GM18951 (cell line): Measurements from ENCODE around the gene TMEM204.

ENCODE experiments used
- POLR2A ChIP-seq: IDR thresholded peaks from 4 replicates; pipeline ENCODE4 v1.6.1; 2011; ENCODE audit warnings: mild to moderate bottlenecking; ENCODE audit not compliant: insufficient read length, insufficient read depth; ENCODE audit errors: extremely low read depth
- in situ Hi-C: fragments of 300-500 bp; cut with MboI; formaldehyde crosslinking; loops from one replicate; pipeline ENCODE4 v1.12.0; 2022; ENCODE audit warnings: low sequenced_read_pairs, mixed read lengths, inconsistent platforms; ENCODE audit not compliant: unreplicated experiment

TMEM204 gene

DNA sequence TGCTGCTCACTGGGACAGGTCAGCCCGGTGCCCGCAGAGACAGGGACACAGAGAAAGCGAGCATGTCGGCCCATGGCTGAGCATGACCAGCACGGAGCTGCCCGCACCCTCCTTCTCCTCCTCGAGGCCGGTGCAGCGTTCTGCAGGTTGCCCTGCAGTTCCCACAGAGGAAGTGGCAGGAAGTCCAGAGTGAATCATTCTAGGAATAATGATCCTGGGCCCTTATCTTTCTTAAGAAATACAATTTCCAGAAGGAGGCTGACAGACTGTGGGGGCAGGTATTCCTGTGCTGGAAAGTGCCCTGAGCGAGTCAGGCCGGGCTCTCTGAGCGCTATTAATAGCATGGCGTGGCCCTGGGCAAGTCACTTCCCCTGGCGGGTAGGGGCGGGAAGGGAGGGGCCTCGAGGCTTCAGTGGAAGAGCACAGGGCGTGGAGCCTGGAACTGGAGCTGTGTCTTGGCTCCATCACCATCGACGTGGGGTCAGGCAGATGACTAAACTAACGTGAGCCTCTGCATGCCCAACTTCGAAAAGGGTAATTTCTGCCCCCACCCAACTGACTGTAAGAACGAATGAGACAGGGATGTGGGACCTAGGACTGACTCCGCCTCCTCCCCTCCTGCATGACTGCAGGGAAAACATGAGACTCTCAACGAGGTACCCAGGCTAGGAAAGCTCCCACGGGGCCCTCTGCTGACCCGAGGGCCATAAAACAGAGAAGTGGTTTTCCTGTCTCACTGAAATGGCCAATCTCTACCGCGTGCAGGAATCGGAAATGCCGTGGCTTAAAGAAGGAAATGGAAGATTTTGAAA is 9.8 kb downstream of the TMEM204 start:
- no peak for TF ChIP-seq POLR2A
- in situ Hi-C loops = no loop called here

DNA sequence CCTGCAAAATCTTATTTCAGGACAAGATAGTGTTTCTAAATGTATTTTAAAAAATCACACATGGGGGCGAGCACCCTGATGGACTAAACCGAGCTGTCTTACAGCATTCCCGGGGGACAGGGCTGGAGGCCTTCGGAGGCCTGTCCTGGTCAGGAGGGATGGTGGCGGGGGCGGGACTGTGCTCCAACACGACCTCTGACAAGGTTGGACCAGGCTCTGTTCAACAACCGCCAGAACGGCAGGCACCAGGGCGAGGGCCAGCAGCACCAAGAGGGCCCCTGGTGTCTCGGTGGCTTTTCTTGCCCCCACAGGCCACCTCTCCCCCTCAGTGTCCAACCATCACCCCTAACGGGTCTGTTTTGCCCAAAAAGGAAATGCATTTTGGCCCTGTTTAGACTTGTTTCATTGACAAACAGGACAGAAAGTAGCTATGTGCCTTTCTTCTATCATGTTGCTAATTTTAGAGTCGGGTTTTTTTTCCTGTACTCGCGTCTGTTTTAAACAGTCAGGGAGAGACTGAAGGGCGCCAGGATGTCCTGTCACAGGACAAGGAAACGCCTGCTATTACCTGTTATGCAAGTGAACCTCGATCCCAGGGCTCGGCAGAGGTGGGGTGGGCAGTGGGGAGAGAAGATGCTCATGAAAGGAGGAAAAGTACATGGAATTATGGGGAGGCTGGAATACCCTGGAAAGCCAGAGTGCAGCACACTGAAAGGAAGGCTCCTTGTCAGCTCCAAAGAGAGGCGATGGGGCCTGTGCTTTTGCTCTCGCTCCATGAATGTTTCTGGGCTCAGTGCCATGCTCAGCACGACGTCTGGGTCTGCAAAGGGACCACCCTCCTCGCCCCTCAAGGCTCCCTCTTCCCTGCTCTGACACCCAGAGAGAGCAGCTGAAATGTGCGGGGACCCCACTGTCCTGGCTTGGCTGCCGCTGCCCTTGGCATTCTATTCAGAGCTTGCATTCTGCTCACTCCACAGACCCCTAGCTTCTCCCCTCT is 11.9 kb downstream of the TMEM204 start:
- no peak for TF ChIP-seq POLR2A
- in situ Hi-C loops = no loop called here

DNA sequence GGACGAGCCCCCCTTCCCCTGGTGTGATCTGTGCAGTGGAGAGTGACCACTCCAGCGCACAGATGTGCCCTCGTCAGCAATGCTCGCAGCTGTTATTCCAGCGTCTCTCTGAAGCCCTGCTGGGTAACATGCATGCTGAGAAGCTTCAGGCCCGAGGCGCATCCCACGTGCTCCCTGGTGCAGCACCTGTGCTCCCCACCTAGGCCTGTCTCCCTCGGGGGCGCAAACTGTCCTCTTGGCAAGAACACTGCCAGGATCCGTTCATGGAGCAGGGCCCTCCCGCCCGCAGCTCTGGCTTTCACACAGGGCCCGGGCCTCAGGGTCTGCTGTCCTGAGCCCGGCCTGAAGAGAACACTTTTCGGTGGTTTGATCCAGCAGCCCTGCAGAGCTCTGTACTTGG is 13.0 kb downstream of the TMEM204 start:
- in situ Hi-C loops = no loop called here
- no peak for TF ChIP-seq POLR2A

DNA sequence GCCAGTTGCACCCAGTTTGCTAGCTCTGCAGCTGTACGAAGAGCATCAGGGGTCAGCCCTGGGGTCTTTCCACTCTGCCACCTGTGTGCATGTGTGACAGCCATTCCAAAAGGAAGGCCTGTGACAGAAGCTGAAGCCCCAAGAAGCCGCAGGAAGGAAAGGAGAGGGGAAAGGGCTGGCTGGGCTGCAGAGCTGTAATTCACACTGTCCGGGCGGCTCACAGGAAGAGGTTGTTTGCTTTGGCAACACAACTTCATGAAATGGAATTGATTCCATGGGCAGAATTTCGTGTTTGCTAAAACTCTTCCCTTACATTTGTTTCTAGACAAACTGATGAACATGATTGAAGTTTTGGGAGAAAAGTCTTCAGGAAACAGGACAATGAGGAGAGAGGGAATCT is 14.8 kb downstream of the TMEM204 start:
- in situ Hi-C loops = no loop called here
- TF ChIP-seq POLR2A = no peak

DNA sequence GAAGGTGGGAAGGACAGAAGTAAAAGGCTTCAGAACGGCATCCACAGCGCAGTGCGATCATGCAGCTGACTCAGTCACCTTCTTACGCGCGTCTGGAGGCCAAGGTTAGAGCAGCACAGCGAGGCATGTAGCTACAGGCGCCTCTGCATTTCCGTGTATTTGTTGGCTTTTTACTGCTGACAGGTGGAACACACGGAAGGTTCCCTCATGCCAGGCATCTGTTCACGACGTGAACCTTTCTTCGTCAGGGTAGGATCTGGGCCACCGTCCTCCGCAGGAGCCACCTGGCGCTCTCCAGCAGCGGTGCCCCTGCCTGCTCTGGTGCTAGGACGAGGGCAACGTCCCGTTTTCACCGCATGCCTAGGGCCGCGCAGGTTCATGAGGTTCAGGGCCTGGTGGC is 15.3 kb downstream of the TMEM204 start:
- no peak for TF ChIP-seq POLR2A
- in situ Hi-C loops = no loop called here

DNA sequence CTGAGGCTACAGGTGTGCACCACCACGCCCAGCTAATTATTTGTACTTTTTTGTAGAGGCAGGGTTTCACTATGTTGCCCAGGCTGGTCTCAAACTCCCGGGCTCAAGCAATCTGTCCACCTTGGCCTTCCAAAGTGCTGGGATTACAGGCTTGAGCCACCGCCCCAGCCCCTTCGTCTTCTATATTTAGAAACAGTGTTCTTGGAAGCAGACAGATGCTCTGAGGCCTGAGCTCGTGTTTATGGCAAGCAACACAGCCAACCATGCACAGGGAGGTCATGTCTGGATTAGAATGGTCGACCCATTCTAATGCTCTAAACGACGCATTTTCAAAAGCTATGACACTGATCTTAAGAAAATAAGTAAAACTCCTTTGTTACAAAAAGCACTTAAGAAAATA is 16.6 kb downstream of the TMEM204 start:
- in situ Hi-C loops = no loop called here
- TF ChIP-seq POLR2A = no peak

DNA sequence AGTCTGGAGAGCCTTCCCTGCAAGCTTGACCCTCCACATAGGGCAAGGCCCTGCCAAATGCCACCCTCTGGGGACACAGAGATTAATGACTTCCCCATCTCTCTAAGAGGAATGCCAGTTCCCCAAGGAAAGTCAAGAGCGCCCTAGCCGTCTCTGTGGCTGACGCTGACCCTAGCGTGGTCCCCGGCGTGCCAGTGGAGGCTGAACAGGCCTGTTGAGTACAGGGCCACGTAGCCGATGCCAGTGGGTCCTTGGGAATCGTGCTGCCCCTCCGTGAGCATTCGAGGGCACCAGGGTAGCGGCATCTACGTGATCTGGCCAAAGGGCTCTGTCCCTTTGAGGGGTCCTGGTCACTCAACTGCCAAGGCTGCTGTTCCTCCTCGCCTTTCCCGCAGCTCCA is 17.2 kb downstream of the TMEM204 start:
- TF ChIP-seq POLR2A = no peak
- in situ Hi-C loops = no loop called here

DNA sequence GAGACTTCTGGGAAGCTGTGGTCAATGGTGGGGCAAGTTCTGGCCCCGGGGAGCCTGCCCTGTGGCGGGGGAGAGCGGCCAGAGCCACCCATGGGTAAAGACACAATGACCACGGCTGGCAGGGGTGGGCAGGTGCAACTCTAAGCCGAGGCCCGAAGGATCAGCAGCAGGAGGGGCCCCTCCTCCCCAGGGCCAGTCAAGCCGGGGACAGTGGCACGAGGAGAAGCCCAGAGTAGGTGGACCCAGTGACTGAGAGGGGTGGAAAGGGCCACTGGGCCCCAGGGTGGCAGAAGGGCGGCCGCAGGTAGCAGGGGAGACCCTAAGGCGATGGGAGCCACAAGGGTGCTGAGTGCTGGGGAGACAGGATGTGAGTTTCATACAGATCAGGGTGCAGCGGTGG is 17.7 kb downstream of the TMEM204 start:
- in situ Hi-C loops = no loop called here

DNA sequence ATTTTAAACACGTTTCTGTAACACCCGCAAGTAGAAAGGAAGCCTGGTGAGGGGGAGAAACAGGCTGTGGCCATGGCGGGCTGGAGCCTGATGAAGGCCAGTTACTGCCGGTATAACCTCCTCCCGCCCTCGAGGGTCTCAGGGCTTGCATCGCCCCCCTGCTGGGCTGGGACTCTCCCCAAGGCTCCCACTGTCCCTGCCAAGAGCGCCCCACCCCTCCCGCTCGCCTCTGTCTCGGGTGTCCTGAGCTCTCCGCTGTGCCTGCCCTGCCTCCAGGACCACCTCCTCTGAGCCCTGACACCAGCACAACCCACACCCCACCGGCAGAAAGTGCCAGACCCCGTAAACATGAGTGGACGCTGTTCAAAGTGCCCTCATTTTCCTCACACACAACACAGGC is 18.7 kb downstream of the TMEM204 start:
- in situ Hi-C loops = no loop called here
- TF ChIP-seq POLR2A = no peak

More for the DNA sequence above, 17.7 kb downstream of the TMEM204 start:
- no peak for TF ChIP-seq POLR2A

DNA sequence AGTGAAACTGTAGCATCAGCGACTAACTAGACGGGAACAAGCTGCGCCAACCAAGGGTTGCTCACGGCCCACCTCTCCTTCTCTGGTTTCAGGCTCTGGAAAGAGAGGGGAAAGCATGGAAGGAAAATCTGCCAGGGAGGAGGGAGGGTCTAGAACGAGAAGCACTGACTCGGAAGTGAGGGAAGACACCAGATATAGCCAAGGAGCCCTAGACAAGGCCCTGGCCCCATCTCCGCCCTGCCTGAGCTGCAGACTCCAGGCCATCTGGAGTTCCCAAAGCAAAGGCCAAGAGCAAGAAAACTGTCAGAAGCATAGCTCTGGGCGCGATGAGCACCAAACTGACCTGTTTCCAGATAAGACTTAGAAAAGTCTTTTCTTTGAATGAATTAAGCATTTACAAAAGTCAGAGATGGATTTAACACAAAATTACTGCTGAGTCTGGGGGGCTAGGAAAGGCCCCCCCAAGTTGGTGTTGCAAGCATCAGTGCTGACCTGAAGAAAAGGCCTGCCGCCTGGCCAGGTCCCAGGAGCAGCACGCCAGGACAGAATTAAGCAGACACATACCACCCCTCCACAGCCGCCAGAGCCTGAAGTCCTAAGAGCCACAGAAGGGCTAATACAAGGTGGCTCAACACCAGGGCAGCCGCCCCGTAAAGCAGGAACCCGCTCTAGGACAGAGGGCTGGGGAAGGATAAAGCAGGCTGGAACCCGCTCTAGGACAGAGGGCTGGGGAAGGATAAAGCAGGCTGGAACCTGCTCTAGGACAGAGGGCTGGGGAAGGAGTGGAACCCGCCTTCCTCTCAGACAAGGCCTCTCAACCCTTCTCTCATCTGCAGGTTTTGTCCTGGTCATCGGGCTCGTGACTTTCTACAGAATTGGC is 20.7 kb downstream of the TMEM204 start:
- no peak for TF ChIP-seq POLR2A
- in situ Hi-C loops = no loop called here

DNA sequence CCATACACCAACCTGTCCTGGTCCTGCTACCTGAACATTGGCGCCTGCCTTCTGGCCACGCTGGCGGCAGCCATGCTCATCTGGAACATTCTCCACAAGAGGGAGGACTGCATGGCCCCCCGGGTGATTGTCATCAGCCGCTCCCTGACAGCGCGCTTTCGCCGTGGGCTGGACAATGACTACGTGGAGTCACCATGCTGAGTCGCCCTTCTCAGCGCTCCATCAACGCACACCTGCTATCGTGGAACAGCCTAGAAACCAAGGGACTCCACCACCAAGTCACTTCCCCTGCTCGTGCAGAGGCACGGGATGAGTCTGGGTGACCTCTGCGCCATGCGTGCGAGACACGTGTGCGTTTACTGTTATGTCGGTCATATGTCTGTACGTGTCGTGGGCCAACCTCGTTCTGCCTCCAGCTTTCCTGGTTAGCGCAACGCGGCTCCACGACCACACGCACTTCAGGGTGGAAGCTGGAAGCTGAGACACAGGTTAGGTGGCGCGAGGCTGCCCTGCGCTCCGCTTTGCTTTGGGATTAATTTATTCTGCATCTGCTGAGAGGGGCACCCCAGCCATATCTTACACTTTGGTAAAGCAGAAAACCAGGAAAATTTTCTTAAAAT is 21.5 kb downstream of the TMEM204 start:
- TF ChIP-seq POLR2A = no peak
- in situ Hi-C loops = no loop called here

DNA sequence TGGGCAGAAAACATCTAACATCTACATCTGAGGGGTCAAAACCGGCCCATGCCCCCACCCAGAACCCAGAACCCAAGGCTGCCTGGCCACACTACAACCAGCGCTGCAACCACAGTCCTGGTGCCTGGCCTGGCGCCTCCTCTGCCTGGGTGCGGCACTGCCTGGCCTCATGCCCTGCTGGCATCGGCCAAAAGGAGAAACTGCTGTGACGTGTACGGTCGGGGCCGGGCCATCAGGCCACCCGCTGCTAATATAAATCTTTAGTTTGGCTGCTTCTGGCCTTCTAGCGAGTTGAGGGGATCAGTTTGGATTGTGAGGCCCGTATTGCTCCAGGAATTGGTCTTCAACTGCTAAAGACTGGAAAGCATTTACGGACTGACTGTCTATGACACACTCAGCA is 22.8 kb downstream of the TMEM204 start:
- in situ Hi-C loops = no loop called here

DNA sequence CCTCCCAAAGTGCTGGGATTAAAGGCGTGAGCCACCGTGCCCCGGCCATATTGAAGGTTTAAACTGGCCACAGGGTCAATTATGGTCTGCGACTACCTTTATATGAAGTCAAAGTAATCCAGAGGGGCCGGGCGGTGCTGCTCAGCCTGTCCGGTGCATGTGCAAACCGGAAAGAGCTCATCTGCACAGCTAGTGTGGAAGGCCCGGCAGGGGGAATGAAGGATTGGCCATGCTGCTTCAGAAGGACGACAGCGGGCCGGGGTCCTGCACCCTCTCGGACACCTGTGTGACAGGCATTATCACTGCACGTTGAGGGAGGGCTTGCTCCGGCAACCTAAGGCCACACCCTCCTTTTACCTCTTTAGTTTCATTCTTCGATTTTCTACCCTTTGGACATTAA is 23.6 kb downstream of the TMEM204 start:
- in situ Hi-C loops = no loop called here

More for the DNA sequence above, 22.8 kb downstream of the TMEM204 start:
- TF ChIP-seq POLR2A = no peak

DNA sequence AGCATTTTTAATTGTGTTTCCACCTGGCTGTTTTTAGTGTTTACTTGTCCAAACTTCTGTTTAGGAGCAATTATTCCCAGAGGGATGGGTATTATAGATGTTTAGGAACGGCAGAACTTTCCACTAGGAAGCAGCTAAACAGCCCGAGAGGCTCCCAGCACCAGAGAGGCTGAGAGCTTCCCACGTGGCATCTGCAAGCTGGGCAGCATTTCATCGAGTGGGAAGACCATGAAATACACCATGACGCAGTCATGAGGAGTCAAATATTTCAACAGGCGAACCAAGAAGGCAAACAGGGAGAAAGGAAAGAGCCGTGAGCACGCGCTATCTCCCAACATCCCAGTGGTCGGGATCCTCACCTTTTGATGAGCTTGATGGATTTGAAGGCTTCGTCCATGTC is 24.1 kb downstream of the TMEM204 start:
- TF ChIP-seq POLR2A = no peak
- in situ Hi-C loops = no loop called here

More for the DNA sequence above, 23.6 kb downstream of the TMEM204 start:
- TF ChIP-seq POLR2A = no peak
